Hepatocyte (in vitro differentiated cells): Measurements from ENCODE around the gene UBN1. TPM values are rescaled to one million over a fixed set of nuclear protein-coding genes. Genes with fewer than 3 reads are reported as not detected.
A peak's percentile ranks its signal among the peaks of the same experiment; 100 is the strongest.

Experiments
- DNase-seq: peaks from one replicate; pipeline ENCODE4 v3.0.0-alpha.2; 2016; ENCODE audit warnings: low spot score
- H2AFZ ChIP-seq: fragments of 200-600 bp; sonication (generic); 2 replicates; pipeline ENCODE4 v1.6.0; 2016; ENCODE audit warnings: antibody characterized with exemption, mild to moderate bottlenecking
- H3K27ac ChIP-seq: fragments of 200-600 bp; sonication (generic); 2 replicates; pipeline ENCODE4 v1.5.1; 2016; ENCODE audit warnings: mild to moderate bottlenecking
- H3K27me3 ChIP-seq: fragments of 200-600 bp; sonication (generic); 2 replicates; pipeline ENCODE4 v1.6.1; 2016
- H3K36me3 ChIP-seq: fragments of 200-600 bp; sonication (generic); replicated peaks from 2 replicates; pipeline ENCODE4 v1.5.1; 2016; ENCODE audit warnings: low read depth; ENCODE audit not compliant: insufficient read depth
- H3K4me1 ChIP-seq: fragments of 200-600 bp; sonication (generic); 2 replicates; pipeline ENCODE4 v1.5.1; 2016; ENCODE audit warnings: mild to moderate bottlenecking, moderate library complexity; ENCODE audit not compliant: insufficient read depth
- H3K4me2 ChIP-seq: fragments of 200-600 bp; sonication (generic); 2 replicates; pipeline ENCODE4 v1.6.0; 2016
- H3K4me3 ChIP-seq: fragments of 200-600 bp; sonication (generic); 2 replicates; pipeline ENCODE4 v1.5.1; 2016; ENCODE audit warnings: mild to moderate bottlenecking
- H3K79me2 ChIP-seq: fragments of 200-600 bp; sonication (generic); 2 replicates; pipeline ENCODE4 v1.6.0; 2017; ENCODE audit warnings: mild to moderate bottlenecking
- H3K9me2 ChIP-seq: fragments of 200-600 bp; sonication (generic); replicated peaks from 2 replicates; pipeline ENCODE4 v1.6.0; 2017; ENCODE audit warnings: mild to moderate bottlenecking; ENCODE audit not compliant: insufficient read depth
- H3K9me3 ChIP-seq: fragments of 200-600 bp; sonication (generic); 2 replicates; pipeline ENCODE4 v1.5.1; 2016; ENCODE audit warnings: low read depth, mild to moderate bottlenecking
- H4K20me1 ChIP-seq: fragments of 200-600 bp; sonication (generic); 2 replicates; pipeline ENCODE4 v1.6.0; 2016; ENCODE audit warnings: mild to moderate bottlenecking; ENCODE audit not compliant: insufficient read depth, poor library complexity, severe bottlenecking
- CTCF ChIP-seq: fragments of 200-600 bp; sonication (generic); IDR thresholded peaks from 2 replicates; pipeline ENCODE4 v1.5.1; 2016; ENCODE audit warnings: antibody characterized with exemption, mild to moderate bottlenecking; ENCODE audit not compliant: poor library complexity
- EZH2 ChIP-seq: fragments of 200-600 bp; sonication (generic); IDR thresholded peaks from 2 replicates; pipeline ENCODE4 v1.6.1; 2016; ENCODE audit warnings: antibody characterized with exemption, mild to moderate bottlenecking, borderline replicate concordance
- EZH2phosphoT487 ChIP-seq: fragments of 200-600 bp; sonication (generic); IDR thresholded peaks from one replicate; pipeline ENCODE4 v1.6.1; 2018; ENCODE audit warnings: antibody characterized with exemption, mild to moderate bottlenecking, low read depth, moderate library complexity; ENCODE audit not compliant: unreplicated experiment, severe bottlenecking
- whole genome bisulfite sequencing: methylation state at CpG from one replicate; pipeline ENCODE4 v1.1.6; 2016; ENCODE audit warnings: low lambda C conversion rate; ENCODE audit errors: missing lambda C conversion rate; 5-methylcytosine and 5-hydroxymethylcytosine counted together
- polyA plus RNA-seq: library from polyadenylated mRNA; unstranded; fragments of >200 nt; fragmentation: Nextera tagmentation; extraction: Ambion mirVana; gene quantifications from 2 replicates; pipeline ENCODE4 v1.2.1, GENCODE V29; 2016
- total RNA-seq: library from RNA; depleted of rRNA; stranded (reverse); fragments of >200 nt; gene quantifications from 2 replicates; pipeline ENCODE4 v1.2.3, GENCODE V29; 2014

Gene UBN1
- total RNA-seq (21.4 and 28.1 TPM in 2 replicates), polyA plus RNA-seq (19.1 and 24.3 TPM in 2 replicates)

GRCh38 chr16:4846901-4847773 is at the start of gene UBN1, which contains the start of gene GLYR1:
UBN1 (plus strand) TSS chr16:4847481; CDS start chr16:4852918, 5,437 bp downstream.
GLYR1 (minus strand) TSS chr16:4847288; CDS start chr16:4847265, 23 bp downstream.
- DNase-seq = peak; percentile 100
- peaks cover 92% of the 10 kb centered on the region for H3K79me2 ChIP-seq
- H3K27ac ChIP-seq = peak within 1 kb of the TSS; percentile 93
- 1% methylated on average over 81 of the region's 126 CpGs for WGBS
- H3K27me3 ChIP-seq = no peaks in the 10 kb centered on the region
- H3K9me2 ChIP-seq = no peaks in the 10 kb centered on the region
- no peaks in the 10 kb centered on the region for H3K9me3 ChIP-seq
- TF ChIP-seq CTCF (no peak), EZH2 (no peak), EZH2phosphoT487 (no peak)
- H3K4me1 ChIP-seq = peaks cover 31% of the 10 kb centered on the region
- no peaks in the 10 kb centered on the region for H3K36me3 ChIP-seq
- peak within 1 kb of the TSS; percentile 69 for H3K4me3 ChIP-seq
- H2AFZ ChIP-seq = peak within 1 kb of the TSS; percentile 59
- peaks cover 45% of the 10 kb centered on the region for H4K20me1 ChIP-seq
- peak within 1 kb of the TSS; percentile 96 for H3K4me2 ChIP-seq

- TF ChIP-seq EZH2phosphoT487 (no peak), CTCF (no peak), EZH2 (no peak)
- Histone ChIP-seq H3K4me3 (no peak overlapping the region), H3K79me2 (peaks cover 3% of the 10 kb centered on the region), H3K9me2 (no peaks in the 10 kb centered on the region), H3K4me2 (no peak overlapping the region), H2AFZ (no peak overlapping the region), H3K36me3 (no peaks in the 10 kb centered on the region), H3K27ac (no peak overlapping the region), H3K9me3 (no peaks in the 10 kb centered on the region), H3K27me3 (no peaks in the 10 kb centered on the region), H3K4me1 (peaks cover 8% of the 10 kb centered on the region), H4K20me1 (no peaks in the 10 kb centered on the region)
- DNase-seq = no peak
- WGBS = 96% methylated on average over 20 of the region's 22 CpGs
These were observed 49.5 kb upstream of the UBN1 start for GRCh38 chr16:4797805-4798252.

GRCh38 chr16:4798456-4798855 is 48.8 kb upstream of the UBN1 start:
- no peak for TF ChIP-seq CTCF
- no peak for TF ChIP-seq EZH2
- no peak for TF ChIP-seq EZH2phosphoT487
- Histone ChIP-seq H2AFZ (no peak overlapping the region), H3K79me2 (peaks cover 3% of the 10 kb centered on the region), H3K36me3 (no peaks in the 10 kb centered on the region), H3K4me3 (no peak overlapping the region), H3K4me2 (no peak overlapping the region), H3K27ac (no peak overlapping the region), H3K9me2 (no peaks in the 10 kb centered on the region), H3K4me1 (peaks cover 10% of the 10 kb centered on the region), H3K27me3 (no peaks in the 10 kb centered on the region), H3K9me3 (no peaks in the 10 kb centered on the region), H4K20me1 (no peaks in the 10 kb centered on the region)
- WGBS = 96% methylated on average over 12 of the region's 16 CpGs
- DNase-seq = no peak
